OCI-LY7 (cell line): ENCODE data around the gene PAK5. TPM values are rescaled to one million over a fixed set of nuclear protein-coding genes. Genes with fewer than 3 reads are reported as not detected.

Experiments
- BruUV-seq: library from RNA; stranded (reverse); fragments of 400-500 nt; replicated peaks from 2 replicates; lab custom pipeline; 2021; lab: Mats Ljungman, UMichigan
- CTCF ChIA-PET: fragments of 300-600 bp; sonication (Branson Sonifier 250); formaldehyde crosslinking; loops from one replicate; lab custom pipeline; 2022; ENCODE audit warnings: antibody characterized with exemption; ENCODE audit not compliant: unreplicated experiment; lab: Charles Lee
- POLR2A ChIA-PET: fragments of 300-600 bp; sonication (Branson Sonifier 250); formaldehyde crosslinking; loops from one replicate; lab custom pipeline; 2022; ENCODE audit warnings: antibody characterized with exemption; lab: Charles Lee
- DNase-seq: peaks from one replicate; pipeline ENCODE4 v3.0.0-alpha.2; 2015; ENCODE audit warnings: low spot score
- H2AFZ ChIP-seq: fragments of 200-600 bp; sonication (generic), shearing (Covaris generic); 2 replicates; pipeline ENCODE4 v1.6.1; 2014; ENCODE audit warnings: mild to moderate bottlenecking, antibody characterized with exemption, low read length, moderate library complexity
- H3K27ac ChIP-seq: fragments of 200-600 bp; sonication (generic); 2 replicates; pipeline ENCODE4 v1.5.1; 2014; ENCODE audit warnings: mixed run types, low read depth, mild to moderate bottlenecking, moderate library complexity, low read length, inconsistent platforms; ENCODE audit not compliant: poor library complexity, severe bottlenecking
- H3K36me3 ChIP-seq: fragments of 200-600 bp; sonication (generic); 2 replicates; pipeline ENCODE4 v1.6.1; 2014; ENCODE audit warnings: mild to moderate bottlenecking, antibody characterized with exemption, low read length, moderate library complexity, mixed read lengths; ENCODE audit not compliant: insufficient read depth
- H3K4me1 ChIP-seq: fragments of 200-600 bp; sonication (generic); 2 replicates; pipeline ENCODE4 v1.5.1; 2014; ENCODE audit warnings: mild to moderate bottlenecking, low read length; ENCODE audit not compliant: insufficient read depth, poor library complexity, severe bottlenecking
- H3K4me2 ChIP-seq: fragments of 200-600 bp; sonication (generic); 2 replicates; pipeline ENCODE4 v1.6.1; 2014; ENCODE audit warnings: mild to moderate bottlenecking, low read length
- H3K4me3 ChIP-seq: fragments of 200-600 bp; sonication (generic); 2 replicates; pipeline ENCODE4 v1.5.1; 2014; ENCODE audit warnings: mild to moderate bottlenecking, low read depth, low read length; ENCODE audit not compliant: poor library complexity, severe bottlenecking
- H3K79me2 ChIP-seq: fragments of 200-600 bp; sonication (generic); 2 replicates; pipeline ENCODE4 v1.6.1; 2016; ENCODE audit warnings: low read depth, mild to moderate bottlenecking, low read length, moderate library complexity, mixed read lengths; ENCODE audit not compliant: insufficient read depth
- H3K9me2 ChIP-seq: fragments of 200-600 bp; sonication (generic); 2 replicates; pipeline ENCODE4 v1.6.1; 2016; ENCODE audit warnings: mild to moderate bottlenecking, low read length, mixed read lengths; ENCODE audit not compliant: insufficient read depth
- H3K9me3 ChIP-seq: fragments of 200-600 bp; sonication (generic); 2 replicates; pipeline ENCODE4 v1.6.1; 2014; ENCODE audit warnings: mild to moderate bottlenecking, mixed run types, low read length, mixed read lengths
- H4K20me1 ChIP-seq: fragments of 200-600 bp; sonication (generic); 2 replicates; pipeline ENCODE4 v1.6.1; 2014; ENCODE audit warnings: mild to moderate bottlenecking, antibody characterized with exemption, low read length, moderate library complexity, mixed read lengths; ENCODE audit not compliant: insufficient read depth
- CTCF ChIP-seq: fragments of 200-600 bp; sonication (generic); conservative IDR thresholded peaks from 2 replicates; pipeline ENCODE4 v1.5.1; 2014; ENCODE audit warnings: mild to moderate bottlenecking, antibody characterized with exemption, low read length, moderate library complexity, mixed read lengths
- EZH2phosphoT487 ChIP-seq: fragments of 200-600 bp; sonication (generic); IDR thresholded peaks from 2 replicates; pipeline ENCODE4 v1.6.1; 2018; ENCODE audit warnings: low read depth, borderline replicate concordance, mild to moderate bottlenecking, mixed run types, antibody characterized with exemption, low read length, moderate library complexity, mixed read lengths
- intact Hi-C: fragments of 100-400 bp; cut with micrococcal nuclease; formaldehyde crosslinking; loops from one replicate; pipeline ENCODE4 v1.10.0; 2022; ENCODE audit not compliant: unreplicated experiment
- total RNA-seq, 2 experiments: library from RNA; depleted of rRNA in 1 of 2; stranded (reverse); fragments of >200 nt in 1 of 2; shearing (Covaris generic) in 1 of 2; gene quantifications; 2 replicates each; pipeline ENCODE4 v1.2.3, GENCODE V29; 2014 to 2022

PAK5 gene
- total RNA-seq, 2 experiments from 2014 or later, result not detected

- no peaks in the 10 kb centered on the region for H3K9me3 ChIP-seq
- no peak for TF ChIP-seq CTCF
- no peak for TF ChIP-seq EZH2phosphoT487
- H3K9me2 ChIP-seq, result no peaks in the 10 kb centered on the region
- H3K4me2 ChIP-seq, result no peak overlapping the region
- H3K27ac ChIP-seq, result no peak overlapping the region
- ChIA-PET CTCF (no interaction called here), POLR2A (no interaction called here)
- intact Hi-C loops, result no loop called here
- DNase-seq, result no peak
- H4K20me1 ChIP-seq, result no peaks in the 10 kb centered on the region
- H2AFZ ChIP-seq, result no peak overlapping the region
- no peaks in the 10 kb centered on the region for H3K36me3 ChIP-seq
- no peak overlapping the region for H3K4me3 ChIP-seq
- no peaks in the 10 kb centered on the region for H3K79me2 ChIP-seq
- no peaks in the 10 kb centered on the region for H3K4me1 ChIP-seq
- no TSS peak for BruUV-seq
These were observed 170.5 kb downstream of the PAK5 start for GRCh38 chr20:9668381-9668780.

DNA sequence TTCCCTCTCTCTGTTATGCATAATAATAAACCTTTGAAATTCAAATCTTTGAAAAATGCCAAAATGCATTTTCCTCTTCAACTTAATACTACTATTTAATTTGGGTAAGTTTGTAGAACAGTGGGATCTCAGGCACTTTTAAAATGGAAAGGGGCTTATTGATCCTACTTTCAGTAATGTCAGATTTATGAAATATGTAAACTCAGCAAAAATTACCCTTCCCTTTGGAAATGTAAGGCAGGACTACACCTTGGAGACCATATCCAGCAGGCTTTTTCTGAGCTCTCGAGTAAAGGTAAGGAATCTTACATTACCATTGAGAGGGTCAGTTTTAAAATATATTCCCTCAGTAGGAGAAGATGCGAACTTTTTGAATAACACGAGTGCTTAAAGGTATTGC is 175.5 kb downstream of the PAK5 start:
- BruUV-seq, result no TSS peak
- H3K27ac ChIP-seq, result no peak overlapping the region
- POLR2A ChIA-PET, result no interaction called here
- H4K20me1 ChIP-seq, result no peaks in the 10 kb centered on the region
- TF ChIP-seq EZH2phosphoT487, result no peak
- no peak for TF ChIP-seq CTCF
- no peak overlapping the region for H2AFZ ChIP-seq
- no peaks in the 10 kb centered on the region for H3K9me2 ChIP-seq
- CTCF ChIA-PET, result no interaction called here
- DNase-seq, result no peak
- H3K4me2 ChIP-seq, result no peak overlapping the region
- no peaks in the 10 kb centered on the region for H3K36me3 ChIP-seq
- no peaks in the 10 kb centered on the region for H3K4me1 ChIP-seq
- H3K4me3 ChIP-seq, result no peak overlapping the region
- H3K9me3 ChIP-seq, result no peaks in the 10 kb centered on the region
- no peaks in the 10 kb centered on the region for H3K79me2 ChIP-seq
- intact Hi-C loops, result no loop called here

DNA sequence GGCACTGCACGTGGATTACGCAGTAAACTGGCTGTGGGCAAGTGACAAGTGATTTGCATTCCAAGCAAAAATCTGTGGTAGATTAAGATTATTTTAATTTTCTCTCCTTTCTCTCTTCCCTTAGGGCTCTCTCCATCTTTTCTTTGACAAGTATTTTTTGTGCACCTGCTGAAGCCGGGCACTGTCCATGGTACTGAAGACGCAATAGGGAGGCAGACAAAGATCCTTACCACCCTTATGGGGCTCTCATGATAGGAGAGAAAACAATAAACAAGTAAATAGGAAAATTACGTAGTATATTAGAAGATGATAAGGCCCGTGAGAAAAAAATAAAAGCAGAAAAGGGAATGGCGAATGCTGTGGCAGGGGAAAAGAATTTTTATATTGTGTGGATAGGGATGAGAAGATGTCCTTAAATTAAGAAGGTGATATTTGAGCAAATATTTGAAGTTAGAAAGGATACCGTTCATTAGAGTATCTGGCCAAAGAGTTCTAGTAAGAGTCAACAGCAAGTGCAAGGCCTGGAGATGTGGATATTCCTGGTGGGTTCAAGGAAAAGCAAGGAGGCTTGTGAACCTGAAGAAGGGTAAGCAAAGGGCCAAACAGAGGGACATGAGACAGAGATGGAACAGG is 178.5 kb downstream of the PAK5 start:
- Histone ChIP-seq H3K4me3 (no peak overlapping the region), H4K20me1 (no peaks in the 10 kb centered on the region), H3K27ac (no peak overlapping the region), H3K36me3 (no peaks in the 10 kb centered on the region), H2AFZ (no peak overlapping the region), H3K4me1 (no peaks in the 10 kb centered on the region), H3K4me2 (no peak overlapping the region), H3K9me2 (no peaks in the 10 kb centered on the region), H3K9me3 (no peaks in the 10 kb centered on the region), H3K79me2 (no peaks in the 10 kb centered on the region)
- intact Hi-C loops, result no loop called here
- POLR2A ChIA-PET, result no interaction called here
- CTCF ChIA-PET, result no interaction called here
- no peak for TF ChIP-seq EZH2phosphoT487
- no peak for TF ChIP-seq CTCF
- DNase-seq, result peak; percentile 5
- BruUV-seq, result no TSS peak
